ENCODE measurements around the gene SNRPD1. TPM values are rescaled to one million over a fixed set of nuclear protein-coding genes. Genes with fewer than 3 reads are reported as not detected.
A peak's percentile ranks its signal among the peaks of the same experiment; 100 is the strongest.

SNRPD1 gene
- total and polyA plus RNA-seq, 9 of the 15 experiments (the other 6 are each of a cell fraction or from before 2014, with no cell fraction given) = 186 to 1,063 (median 313) TPM

- TF ChIP-seq PRDM10 (IDR thresholded peaks at IDR 0.05; ENCODE audit: partially characterized antibody) = no peak
Measured at GRCh38 chr18:21604671-21605070, 7.4 kb upstream of the SNRPD1 start (continued).

GRCh38 chr18:21605213-21605612 is 6.9 kb upstream of the SNRPD1 start:
- intact Hi-C loops (cut with micrococcal nuclease) = no loop called here
- peak overlapping the region; percentile 60 for H2AFZ ChIP-seq (ENCODE audit: low read depth, low read length)

More at GRCh38 chr18:21605213-21605612, 6.9 kb upstream of the SNRPD1 start:
- POLR2A ChIA-PET = no interaction called here
- no peak overlapping the region for H3K9ac ChIP-seq (ENCODE audit: insufficient read depth in 1 of 2, low read depth in 2 of 2, low read length in 2 of 2)
- peaks cover 3% of the 10 kb centered on the region; the same call in 2 of the 3 replicates for H3K79me2 ChIP-seq (ENCODE audit: control insufficient read depth, insufficient read depth, low read length)
- H4K20me1 ChIP-seq (replicated peaks; ENCODE audit: control insufficient read depth, insufficient read depth, low read length) = no peaks in the 10 kb centered on the region; the same call in 1 of the 2 replicates
- BruUV-seq (replicated peaks) = no TSS peak
- H3K4me1 ChIP-seq (replicated peaks in 1 of 2; ENCODE audit: control insufficient read depth in 2 of 2, insufficient read depth in 2 of 2, low read length in 2 of 2) = peaks cover 11 to 14% of the 10 kb centered on the region in 2 experiments
- no peak for FAIRE-seq
- no peaks in the 10 kb centered on the region for H3K36me3 ChIP-seq (ENCODE audit: control insufficient read depth, insufficient read depth, low read length)
- no peaks in the 10 kb centered on the region for H3K9me3 ChIP-seq (replicated peaks; ENCODE audit: control insufficient read depth, insufficient read depth, low read depth, low read length)
- ATAC-seq = no peak
- no peaks in the 10 kb centered on the region for H3K27me3 ChIP-seq (ENCODE audit: control insufficient read depth in 2 of 2, insufficient read depth in 2 of 2, low read length in 2 of 2)
- no peak overlapping the region for H3K27ac ChIP-seq (ENCODE audit: extremely low read depth, low read depth, low read length)
- CTCF ChIA-PET (ENCODE audit: low intra/inter-chr PET ratio) = no interaction called here
- no peaks in the 10 kb centered on the region for H3K9me1 ChIP-seq (ENCODE audit: control insufficient read depth, insufficient read depth, low read length)
- no peak overlapping the region for H3K4me3 ChIP-seq
- DNase-seq (ENCODE audit: extremely low read depth in 1 of 4, low spot score in 3 of 4) = no peak
- in situ Hi-C loops (cut with MboI) = no loop called here
- no peak overlapping the region for H3K4me2 ChIP-seq (ENCODE audit: insufficient read depth, low read length)
- no peak for TF ChIP-seq RBM25 (IDR thresholded peaks at IDR 0.05; ENCODE audit: low read depth, low read length, severe bottlenecking)
- TF ChIP-seq CREB3L1 (IDR thresholded peaks at IDR 0.05; ENCODE audit: borderline replicate concordance, low read depth) = no peak
- TF ChIP-seq NFYB (IDR thresholded peaks at IDR 0.05; ENCODE audit: extremely low read depth, insufficient read length) = no peak
- no peak for TF ChIP-seq FOXA3 (CRISPR knock-in tag; conservative IDR thresholded peaks at IDR 0.05 in 1 of 2, IDR thresholded peaks at IDR 0.05 in 1 of 2)
- no peak for TF ChIP-seq DACH1 (IDR thresholded peaks at IDR 0.05; ENCODE audit: partially characterized antibody)
- TF ChIP-seq HDAC2 (IDR thresholded peaks at IDR 0.05) = no peak
- no peak for TF ChIP-seq ZNF184 (CRISPR knock-in tag; IDR thresholded peaks at IDR 0.05)
- TF ChIP-seq ZC3H11A (IDR thresholded peaks at IDR 0.05; ENCODE audit: low read depth, low read length) = no peak
- TF ChIP-seq ELK3 (CRISPR knock-in tag; IDR thresholded peaks at IDR 0.05) = no peak
- TF ChIP-seq ELF2 (CRISPR knock-in tag; IDR thresholded peaks at IDR 0.05) = no peak
- no peak for TF ChIP-seq SUPT5H (IDR thresholded peaks at IDR 0.05)
- TF ChIP-seq CCAR2 (IDR thresholded peaks at IDR 0.05; ENCODE audit: low read depth, low read length) = no peak

All from K562 (cell line).